Psoas muscle (tissue), 8 donors: ENCODE results near the gene DNAH9. TPM values are rescaled to one million over a fixed set of nuclear protein-coding genes. Genes with fewer than 3 reads are reported as not detected.

ENCODE experiments used
- ATAC-seq, 4 donors: fragments of 200-7000 bp; cut with Tn5 transposase; one replicate each; pipeline ENCODE4 v1.9.1; 2020; ENCODE audit warnings: moderate library complexity in 3 of 4, mild to moderate bottlenecking in 2 of 4
- DNase-seq, 2 donors: peaks; one replicate each; pipeline ENCODE4 v3.0.0-alpha.2; 2020
- H3K27ac ChIP-seq: fragments of 200-600 bp; one replicate; pipeline ENCODE4 v1.8.0; 2022
- H3K27me3 ChIP-seq, 3 donors: fragments of 200-600 bp in 1 of 3; one replicate each; pipeline versions ENCODE4 v1.6.1 to v1.8.0; 2013 to 2022; ENCODE audit warnings: low read length in 2 of 3, mild to moderate bottlenecking in 2 of 3, moderate library complexity in 1 of 3; ENCODE audit not compliant: insufficient read depth in 3 of 3
- H3K36me3 ChIP-seq, 2 donors: fragments of 200-600 bp in 1 of 2; one replicate each; pipeline versions ENCODE4 v1.6.1 to v1.8.0; 2013 to 2022; ENCODE audit warnings: low read depth in 1 of 2, mild to moderate bottlenecking in 1 of 2, moderate library complexity in 1 of 2; ENCODE audit not compliant: insufficient read depth in 1 of 2
- H3K4me1 ChIP-seq: fragments of 200-600 bp; one replicate; pipeline ENCODE4 v1.8.0; 2022
- H3K4me3 ChIP-seq: fragments of 200-600 bp; one replicate; pipeline ENCODE4 v1.8.0; 2022; ENCODE audit warnings: mild to moderate bottlenecking
- H3K9me3 ChIP-seq: fragments of 200-600 bp; one replicate; pipeline ENCODE4 v1.8.0; 2022
- CTCF ChIP-seq: fragments of 200-600 bp; IDR thresholded peaks from one replicate; pipeline ENCODE4 v1.8.0; 2022; ENCODE audit warnings: antibody characterized with exemption
- WGBS, 3 donors: extraction: QIAGEN DNeasy Blood & Tissue Kit; methylation state at CpG; one replicate each; pipeline versions ENCODE4 v1.1.6 to v1.1.7; 2013; 5-methylcytosine and 5-hydroxymethylcytosine counted together
- intact Hi-C, 2 donors: fragments of 100-400 bp; cut with DNase I; formaldehyde crosslinking; loops; one replicate each; pipeline versions ENCODE4 v1.11.0 to v1.14.2; 2022
- polyA plus RNA-seq, 3 donors: library from polyadenylated mRNA; stranded (reverse); fragments of 200-250 nt; gene quantifications; one replicate each; pipeline ENCODE4 v1.2.3, GENCODE V29; 2013
- total RNA-seq, 4 donors: library from RNA; stranded (reverse); fragmentation: NEBNext Ultra II Directional in 2 of 4; extraction: Animal tissue kit (Norgen Biotek cat#: 25700) in 2 of 4; gene quantifications; one replicate each; pipeline versions ENCODE4 v1.2.1 to v1.2.4, GENCODE V29; 2021 to 2023
- donor health status: healthy with polysubstance abuse.
- donor health status: DM: no; HTN: no; CAD: no; lungs with moderate emphysema.
- donor health status: Bipolar disorder and iron deficiency.
- donor health status: healthy.
- donor health status: DM: yes; HTN: yes; CAD: no.
- donor health status: DM: no; HTN: no; CAD: no.
- donor health status: DM: no; HTN: no; CAD: no.
- donor health status: DM: yes; HTN: yes; CAD: no.

The DNAH9 gene
- total and polyA plus RNA-seq, 7 donors = 0.01 to 0.05 TPM; not detected in 5

DNA sequence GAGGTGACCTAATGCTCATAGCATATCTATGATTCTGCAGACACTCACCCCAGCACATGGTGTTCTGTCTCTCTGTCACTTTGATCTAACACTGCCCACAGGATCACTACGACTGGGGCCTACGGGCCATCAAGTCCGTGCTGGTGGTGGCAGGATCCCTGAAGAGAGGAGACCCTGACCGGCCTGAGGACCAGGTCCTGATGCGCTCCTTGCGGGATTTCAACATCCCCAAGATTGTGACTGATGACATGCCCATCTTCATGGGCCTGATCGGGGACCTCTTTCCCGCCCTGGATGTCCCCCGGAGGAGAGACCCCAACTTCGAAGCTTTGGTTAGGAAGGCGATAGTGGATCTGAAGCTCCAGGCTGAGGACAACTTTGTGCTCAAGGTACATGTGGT lies 146.4 kb downstream of the DNAH9 start:
- Histone ChIP-seq H3K4me1 (no peaks in the 10 kb centered on the region), H3K27ac (no peak overlapping the region), H3K4me3 (no peak overlapping the region), H3K27me3 (peaks cover 0 to 2% (median 0%) of the 10 kb centered on the region in 3 donors), H3K9me3 (no peaks in the 10 kb centered on the region), H3K36me3 (no peaks in the 10 kb centered on the region)
- no peak for DNase-seq
- intact Hi-C loops = no loop called here
- TF ChIP-seq CTCF = no peak
- ATAC-seq = no peak
- 93 to 98% (median 94%) methylated on average over 11 of the region's 11 CpGs for WGBS, 3 donors

DNA sequence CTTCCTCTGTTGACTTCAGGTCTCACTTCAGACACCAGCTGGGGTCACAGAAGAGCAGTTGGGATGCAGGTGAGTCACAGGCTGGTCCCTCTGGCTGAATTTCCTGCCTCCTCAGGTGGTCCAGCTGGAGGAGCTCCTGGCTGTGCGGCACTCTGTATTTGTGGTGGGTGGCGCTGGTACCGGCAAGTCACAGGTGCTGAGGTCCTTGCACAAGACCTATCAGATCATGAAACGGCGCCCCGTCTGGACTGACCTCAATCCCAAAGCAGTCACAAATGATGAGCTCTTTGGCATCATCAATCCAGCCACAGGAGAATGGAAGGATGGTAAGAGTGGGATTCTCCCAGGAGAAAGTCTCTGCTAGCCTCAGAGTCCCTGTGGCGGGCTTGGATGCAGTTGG lies 149.2 kb downstream of the DNAH9 start:
- Histone ChIP-seq H3K4me3 (no peak overlapping the region), H3K27me3 (peaks cover 0 to 2% (median 0%) of the 10 kb centered on the region in 3 donors), H3K27ac (no peak overlapping the region), H3K4me1 (no peaks in the 10 kb centered on the region), H3K36me3 (no peaks in the 10 kb centered on the region), H3K9me3 (no peaks in the 10 kb centered on the region)
- WGBS, 3 donors = 84 to 93% (median 91%) methylated on average over 7 of the region's 7 CpGs
- DNase-seq (no peak), ATAC-seq (no peak)
- no peak for TF ChIP-seq CTCF
- intact Hi-C loops = no loop called here

- 33 to 51% (median 34%) methylated on average over 5 of the region's 5 CpGs for WGBS, 3 donors
- intact Hi-C loops = no loop called here
- Histone ChIP-seq H3K9me3 (peaks cover 17% of the 10 kb centered on the region), H3K4me3 (no peak overlapping the region), H3K27me3 (no peaks in the 10 kb centered on the region), H3K4me1 (no peaks in the 10 kb centered on the region), H3K36me3 (no peaks in the 10 kb centered on the region), H3K27ac (no peak overlapping the region)
- no peak for DNase-seq
- no peak for ATAC-seq
- no peak for TF ChIP-seq CTCF
Measured at GRCh38 chr17:11757815-11758214, 159.5 kb downstream of the DNAH9 start.

- no peak for DNase-seq
- Histone ChIP-seq H3K27ac (no peak overlapping the region), H3K4me1 (no peaks in the 10 kb centered on the region), H3K36me3 (no peaks in the 10 kb centered on the region), H3K9me3 (no peaks in the 10 kb centered on the region), H3K27me3 (no peaks in the 10 kb centered on the region), H3K4me3 (no peak overlapping the region)
- TF ChIP-seq CTCF = no peak
- intact Hi-C loops = no loop called here
- ATAC-seq = no peak
- WGBS, 3 donors = 90 to 94% (median 90%) methylated on average over 11 of the region's 11 CpGs
Measured at GRCh38 chr17:11768106-11768505, 169.8 kb downstream of the DNAH9 start.

- DNase-seq = no peak
- 85 to 89% (median 89%) methylated on average over 19 of the region's 19 CpGs for WGBS, 3 donors
Measured at GRCh38 chr17:11768981-11769380, 170.7 kb downstream of the DNAH9 start.

More at GRCh38 chr17:11768981-11769380, 170.7 kb downstream of the DNAH9 start:
- no peaks in the 10 kb centered on the region for H3K27me3 ChIP-seq
- intact Hi-C loops = no loop called here
- no peaks in the 10 kb centered on the region for H3K9me3 ChIP-seq
- no peak for TF ChIP-seq CTCF
- no peak for ATAC-seq
- no peaks in the 10 kb centered on the region for H3K36me3 ChIP-seq
- H3K4me3 ChIP-seq = no peak overlapping the region
- no peaks in the 10 kb centered on the region for H3K4me1 ChIP-seq
- no peak overlapping the region for H3K27ac ChIP-seq
